ACHN (cell line): ENCODE data around the gene EPHB1.
A peak's percentile ranks its signal among the peaks of the same experiment; 100 is the strongest.

Experiments
- DNase-seq: peaks from one replicate; pipeline ENCODE4 v3.0.0-alpha.2; 2015
- in situ Hi-C: cut with HindIII; loops from 2 replicates; pipeline ENCODE4 v1.10.0; 2017; ENCODE audit warnings: low sequenced_read_pairs, low pct_ligation_motif_present, low pct_unique_long_range_greater_than_20kb

EPHB1 gene

GRCh38 chr3:134918441-134918840, 123.4 kb downstream of the EPHB1 start:
- no peak for DNase-seq
- in situ Hi-C loops = no loop called here

DNA sequence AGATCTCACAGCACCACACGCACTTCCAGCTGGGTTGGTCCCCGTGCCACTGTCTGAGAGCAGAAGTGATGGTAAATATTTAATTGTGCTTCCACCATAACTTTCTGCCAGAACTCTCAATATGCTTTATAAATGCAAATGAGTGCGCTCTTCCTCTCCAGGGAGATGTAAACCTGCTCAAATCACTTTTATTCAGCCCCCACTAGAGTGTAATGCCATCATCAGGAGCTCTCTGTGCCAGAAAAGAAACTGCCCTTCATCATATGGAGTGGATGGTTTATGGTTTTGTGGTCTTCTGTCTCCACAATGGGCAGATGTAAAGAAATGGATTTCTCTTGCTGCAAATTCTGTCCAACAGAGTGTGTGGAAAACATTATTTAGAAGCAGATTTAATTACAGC, 127.0 kb downstream of the EPHB1 start:
- in situ Hi-C loops = no loop called here
- no peak for DNase-seq

- no peak for DNase-seq
- in situ Hi-C loops = no loop called here
Measured at GRCh38 chr3:134922866-134923265, 127.8 kb downstream of the EPHB1 start.

- in situ Hi-C loops = no loop called here
Measured at GRCh38 chr3:134923286-134923685, 128.2 kb downstream of the EPHB1 start.

DNA sequence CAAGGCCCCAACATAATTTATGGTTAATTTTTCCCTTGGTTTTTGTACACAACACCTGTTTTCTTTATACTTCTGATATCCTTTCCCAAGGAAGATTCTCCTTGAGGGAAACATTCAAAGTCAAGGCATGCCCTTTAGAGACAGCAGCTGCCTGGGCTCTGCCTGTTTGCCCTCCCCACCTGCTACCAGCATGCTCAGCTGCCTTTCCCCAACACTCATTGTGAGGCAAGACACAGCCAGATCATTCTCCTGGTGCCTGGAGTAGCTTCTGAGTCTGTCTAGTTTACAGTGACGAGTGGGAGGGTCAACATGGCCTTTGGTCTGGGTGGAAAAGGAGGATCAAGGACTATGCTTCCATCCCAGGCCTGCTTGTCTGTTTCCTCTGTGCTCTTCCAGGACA, 132.5 kb downstream of the EPHB1 start:
- in situ Hi-C loops = no loop called here
- DNase-seq = no peak

More at GRCh38 chr3:134923286-134923685, 128.2 kb downstream of the EPHB1 start:
- DNase-seq = no peak

DNA sequence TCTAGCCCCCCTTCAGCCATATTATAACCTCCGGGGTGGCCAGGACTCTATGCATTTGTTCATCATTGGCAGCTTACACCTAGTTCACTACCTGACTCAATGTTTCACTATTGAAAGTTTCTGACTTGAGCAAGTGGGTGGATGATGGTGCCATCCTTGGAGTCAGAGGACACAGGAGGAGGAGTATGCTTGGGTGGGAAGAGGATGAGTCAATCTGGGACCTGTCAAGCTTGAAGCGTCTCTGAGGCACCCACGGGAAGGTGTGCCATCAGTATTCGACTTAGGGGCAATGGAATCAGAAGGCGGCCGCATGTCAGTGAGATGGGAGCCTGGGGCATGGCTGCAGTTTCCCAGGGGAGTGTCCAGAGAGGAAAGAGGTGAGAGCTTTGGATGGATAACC, 133.3 kb downstream of the EPHB1 start:
- no peak for DNase-seq
- in situ Hi-C loops = no loop called here

GRCh38 chr3:134928819-134929218, 133.8 kb downstream of the EPHB1 start:
- no peak for DNase-seq
- in situ Hi-C loops = no loop called here

- no peak for DNase-seq
- in situ Hi-C loops = no loop called here
Measured at GRCh38 chr3:134929976-134930375, 134.9 kb downstream of the EPHB1 start.

DNA sequence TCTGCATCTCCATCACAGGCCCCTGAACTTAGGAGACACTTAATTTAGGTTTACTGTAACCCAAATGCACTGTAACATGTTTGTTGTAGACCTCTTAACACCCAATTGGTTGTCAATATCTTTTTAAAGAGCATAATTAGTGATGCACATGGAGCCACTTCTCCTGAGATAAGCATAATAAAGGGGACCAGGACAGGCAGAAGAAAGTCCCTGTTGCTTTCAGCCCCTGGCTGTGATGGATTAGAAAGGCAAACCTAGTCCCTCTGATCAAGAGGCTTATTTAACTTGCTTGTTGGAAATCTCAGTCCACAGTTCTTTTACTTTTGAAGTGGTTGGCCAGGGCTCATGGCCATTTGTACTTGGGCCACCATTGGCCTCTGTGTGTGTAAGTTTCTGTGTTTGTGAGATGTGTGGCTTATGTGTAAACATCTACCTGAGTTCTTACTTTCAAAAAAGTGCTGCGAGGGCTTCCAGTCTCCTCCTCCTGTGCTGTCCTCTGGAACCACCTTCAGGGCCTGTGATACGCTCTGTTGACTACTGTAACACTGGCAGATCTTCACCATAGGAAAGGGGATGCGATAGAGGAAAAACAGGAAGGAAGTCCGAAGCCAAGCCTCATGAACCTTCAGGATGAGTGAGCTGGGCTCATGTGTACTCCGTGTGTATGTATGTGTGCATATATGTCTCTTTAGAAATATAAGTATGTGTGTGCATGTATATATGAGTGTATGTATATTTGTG, 136.2 kb downstream of the EPHB1 start:
- no peak for DNase-seq
- in situ Hi-C loops = no loop called here

GRCh38 chr3:134932035-134932434, 137.0 kb downstream of the EPHB1 start:
- no peak for DNase-seq
- in situ Hi-C loops = no loop called here

- DNase-seq = no peak
- in situ Hi-C loops = no loop called here
Measured at GRCh38 chr3:134933997-134934396, 138.9 kb downstream of the EPHB1 start.

- in situ Hi-C loops = no loop called here
- no peak for DNase-seq
Measured at GRCh38 chr3:134934933-134935332, 139.9 kb downstream of the EPHB1 start.

DNA sequence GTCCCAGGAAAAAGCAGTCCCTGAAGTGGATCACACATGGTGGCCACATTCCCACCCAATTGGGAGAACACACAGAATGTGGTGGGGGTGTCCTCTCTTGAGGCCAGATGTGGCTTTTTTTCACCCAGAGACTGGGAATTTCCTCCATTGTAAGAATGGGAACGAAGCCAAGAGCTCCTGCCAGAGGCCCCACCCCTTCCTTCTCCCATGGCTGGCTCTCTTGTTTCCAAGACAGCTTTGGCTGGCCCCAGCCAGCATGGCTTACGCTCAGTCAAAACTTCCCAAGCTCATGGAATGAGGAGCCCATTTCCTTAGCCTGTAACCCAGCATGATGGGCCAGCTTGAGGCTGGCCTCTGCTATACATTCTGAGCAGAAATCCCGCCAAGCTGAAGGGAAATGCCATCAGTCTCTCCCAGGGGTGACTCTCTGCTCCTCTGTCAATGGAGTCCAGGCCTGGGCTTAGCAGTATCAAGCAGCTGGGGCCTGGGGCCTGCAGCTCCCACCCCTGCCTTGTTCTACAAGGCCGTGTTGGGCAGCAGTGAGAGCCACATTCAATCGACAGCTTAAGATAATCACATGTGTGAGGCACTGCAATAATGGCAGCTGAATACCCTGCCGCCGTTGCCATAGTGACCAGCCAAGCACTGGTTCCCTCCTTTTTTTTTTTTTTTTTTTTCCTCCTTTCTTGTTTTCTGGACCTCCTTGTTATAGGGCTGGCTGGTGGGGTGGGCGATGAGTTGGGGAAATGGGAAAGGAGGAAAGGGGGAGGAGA, 142.4 kb downstream of the EPHB1 start:
- in situ Hi-C loops = no loop called here
- peak; percentile 2 for DNase-seq

- DNase-seq = no peak
- in situ Hi-C loops = no loop called here
Measured at GRCh38 chr3:134938029-134938525, 143.0 kb downstream of the EPHB1 start.

- no peak for DNase-seq
- in situ Hi-C loops = no loop called here
Measured at GRCh38 chr3:134939978-134940377, 144.9 kb downstream of the EPHB1 start.

GRCh38 chr3:134941820-134942219, 146.8 kb downstream of the EPHB1 start:
- in situ Hi-C loops = no loop called here
- DNase-seq = no peak

GRCh38 chr3:134944429-134944828, 149.4 kb downstream of the EPHB1 start:
- in situ Hi-C loops = no loop called here
- DNase-seq = no peak

DNA sequence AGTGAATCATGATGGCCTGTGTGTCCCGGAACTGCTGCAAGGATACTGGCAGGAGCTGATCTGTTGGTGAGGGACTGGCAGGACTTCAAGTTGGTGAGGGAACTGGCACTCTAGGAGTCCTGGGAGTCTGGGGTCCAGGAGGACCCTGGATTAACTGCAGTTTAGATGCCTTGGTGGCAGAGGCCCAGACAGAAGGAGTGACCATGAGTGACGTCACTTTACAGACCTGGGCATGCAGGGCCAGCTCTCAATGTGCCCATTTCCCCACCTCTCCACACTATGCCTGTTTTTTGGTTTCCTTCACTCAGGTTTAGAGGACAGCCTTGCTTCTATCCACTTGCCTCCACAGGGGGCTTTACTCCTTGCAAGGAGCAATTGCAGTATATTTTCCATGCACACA, 154.1 kb downstream of the EPHB1 start:
- DNase-seq = no peak
- in situ Hi-C loops = no loop called here

GRCh38 chr3:134952371-134952770, 157.3 kb downstream of the EPHB1 start:
- in situ Hi-C loops = no loop called here
- DNase-seq = no peak

DNA sequence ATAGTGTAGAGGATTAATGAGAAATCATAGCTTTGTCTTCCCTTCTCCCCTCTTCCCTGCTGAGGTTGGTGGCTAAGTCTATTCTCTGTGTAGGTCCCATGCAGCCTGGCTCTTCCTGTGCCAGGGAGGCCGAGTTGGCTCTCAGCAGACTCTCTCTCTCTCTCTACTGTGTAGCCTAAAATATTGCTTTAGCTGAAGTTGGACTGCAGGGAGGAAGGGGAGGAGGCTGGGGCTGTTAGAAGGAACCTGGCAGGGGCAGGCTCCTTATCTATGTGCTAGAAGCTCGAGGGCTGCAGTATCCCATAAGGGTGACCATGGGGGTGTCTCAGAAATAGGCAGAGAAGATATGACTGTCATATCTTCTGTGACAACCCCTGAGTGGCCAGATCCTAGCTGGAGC, 160.8 kb downstream of the EPHB1 start:
- DNase-seq = no peak
- in situ Hi-C loops = no loop called here
